Endothelial cell of umbilical vein (primary cell): Measurements from ENCODE around the gene LMLN. TPM values are rescaled to one million over a fixed set of nuclear protein-coding genes. Genes with fewer than 3 reads are reported as not detected.

ENCODE experiments used
- BruUV-seq: library from RNA; stranded (reverse); fragments of 400-500 nt; replicated peaks from 2 replicates; lab custom pipeline; 2021; lab: Mats Ljungman, UMichigan
- CTCF ChIA-PET: fragments of 300-600, 350-600 bp; sonication (Branson Sonifier 250); formaldehyde crosslinking; loops from one replicate; lab custom pipeline; 2021; ENCODE audit warnings: antibody characterized with exemption, inconsistent platforms; lab: Charles Lee
- POLR2A ChIA-PET: fragments of 300-600, 350-600 bp; sonication (Branson Sonifier 250); formaldehyde crosslinking; loops from one replicate; lab custom pipeline; 2021; ENCODE audit warnings: antibody characterized with exemption, inconsistent platforms; lab: Charles Lee
- DNase-seq: peaks from one replicate; pipeline ENCODE4 v3.0.0-alpha.2; 2011; ENCODE audit warnings: low read depth, low spot score
- FAIRE-seq: peaks from 2 replicates; lab custom pipeline; 2011; peaks lifted over from hg19 to GRCh38; lab: Jason Lieb, UNC
- H2AFZ ChIP-seq: 2 replicates; pipeline ENCODE4 v1.6.0; 2012; ENCODE audit warnings: low read depth, low read length, control low read depth, inconsistent platforms
- H3K27ac ChIP-seq: 2 replicates; pipeline ENCODE4 v1.5.1; 2011; ENCODE audit warnings: low read depth, mild to moderate bottlenecking, control low read depth, low read length, moderate library complexity; ENCODE audit not compliant: insufficient read depth
- H3K27me3 ChIP-seq, 2 experiments: 2 replicates each; pipeline versions ENCODE4 v1.6.0 to v1.6.1; 2011; ENCODE audit warnings: low read length in 2 of 2, mixed read lengths in 1 of 2; ENCODE audit not compliant: control insufficient read depth in 2 of 2, insufficient read depth in 2 of 2
- H3K36me3 ChIP-seq, 2 experiments: 2 replicates in 1 of 2; 3 replicates in 1 of 2; pipeline ENCODE4 v1.5.1; 2011; ENCODE audit warnings: low read length in 2 of 2, mild to moderate bottlenecking in 1 of 2, moderate library complexity in 1 of 2; ENCODE audit not compliant: control insufficient read depth in 2 of 2, insufficient read depth in 2 of 2; ENCODE audit errors: extremely low read depth in 1 of 2
- H3K4me1 ChIP-seq: 3 replicates; pipeline ENCODE4 v1.5.1; 2011; ENCODE audit warnings: mild to moderate bottlenecking, low read length; ENCODE audit not compliant: control insufficient read depth, insufficient read depth; ENCODE audit errors: extremely low read depth
- H3K4me2 ChIP-seq: 2 replicates; pipeline ENCODE4 v1.6.1; 2011; ENCODE audit warnings: low read length, control low read depth, mixed read lengths; ENCODE audit not compliant: insufficient read depth
- H3K4me3 ChIP-seq, 3 experiments: fragments of 200-600 bp in 1 of 3; sonication (generic), shearing (Covaris generic) in 1 of 3; replicated peaks in 1 of 3; 2 replicates each; pipeline ENCODE4 v1.5.1; 2011 to 2016; ENCODE audit warnings: control low read depth in 3 of 3, low read length in 3 of 3, mild to moderate bottlenecking in 2 of 3, inconsistent platforms in 1 of 3, low read depth in 1 of 3, moderate library complexity in 1 of 3; ENCODE audit not compliant: insufficient read depth in 1 of 3
- H3K79me2 ChIP-seq: 2 replicates; pipeline ENCODE4 v1.6.0; 2012; ENCODE audit warnings: low read length, inconsistent platforms; ENCODE audit not compliant: control insufficient read depth, insufficient read depth
- H3K9ac ChIP-seq: replicated peaks from 2 replicates; pipeline ENCODE3; 2011; ENCODE audit warnings: low read length, control low read depth; ENCODE audit not compliant: insufficient read depth; ENCODE audit errors: extremely low read depth
- H3K9me1 ChIP-seq: replicated peaks from 3 replicates; pipeline ENCODE4 v1.6.0; 2011; ENCODE audit warnings: mild to moderate bottlenecking, low read length; ENCODE audit not compliant: control insufficient read depth, insufficient read depth; ENCODE audit errors: extremely low read depth
- H3K9me3 ChIP-seq: replicated peaks from 2 replicates; pipeline ENCODE4 v1.5.1; 2012; ENCODE audit warnings: low read length, inconsistent platforms; ENCODE audit not compliant: control insufficient read depth, insufficient read depth
- H4K20me1 ChIP-seq: replicated peaks from 2 replicates; pipeline ENCODE3; 2011; ENCODE audit warnings: mild to moderate bottlenecking, low read length; ENCODE audit not compliant: control insufficient read depth, insufficient read depth; ENCODE audit errors: extremely low read depth
- EZH2 ChIP-seq: IDR thresholded peaks from 2 replicates; pipeline ENCODE4 v1.6.1; 2012; ENCODE audit warnings: borderline replicate concordance, low read depth, mild to moderate bottlenecking, moderate library complexity, low read length, inconsistent platforms; ENCODE audit not compliant: severe bottlenecking
- FOS ChIP-seq: IDR thresholded peaks from 2 replicates; pipeline ENCODE4 v1.6.1; 2011; ENCODE audit warnings: mild to moderate bottlenecking, low read length, moderate library complexity, borderline replicate concordance; ENCODE audit not compliant: insufficient read depth
- GATA2 ChIP-seq: IDR thresholded peaks from 2 replicates; pipeline ENCODE4 v1.7.0; 2011; ENCODE audit warnings: low read depth, mild to moderate bottlenecking, moderate library complexity, mixed read lengths, low read length; ENCODE audit not compliant: insufficient read length, insufficient read depth
- JUN ChIP-seq: IDR thresholded peaks from 2 replicates; pipeline ENCODE4 v1.6.1; 2011; ENCODE audit warnings: borderline replicate concordance, low read depth; ENCODE audit not compliant: insufficient read length, insufficient read depth
- MYC ChIP-seq: IDR thresholded peaks from one replicate; pipeline ENCODE4 v1.6.1; 2011; ENCODE audit warnings: mild to moderate bottlenecking, low read depth, low read length
- POLR2A ChIP-seq: IDR thresholded peaks from 2 replicates; pipeline ENCODE4 v1.6.1; 2012; ENCODE audit warnings: low read depth, mild to moderate bottlenecking, control low read depth, low read length
- POLR2AphosphoS5 ChIP-seq: IDR thresholded peaks from 2 replicates; pipeline ENCODE4 v1.6.1; 2012; ENCODE audit warnings: low read depth, mild to moderate bottlenecking, control low read depth, low read length, moderate library complexity; ENCODE audit not compliant: insufficient read depth
- dilution Hi-C: fragments of 300-500 bp; cut with MboI; formaldehyde crosslinking; loops from one replicate; pipeline ENCODE4 v1.15.0; 2019; ENCODE audit warnings: low sequenced_read_pairs; ENCODE audit not compliant: extremely low pct_ligation_motif_present
- intact Hi-C: fragments of 100-400 bp; cut with micrococcal nuclease; formaldehyde crosslinking; loops from one replicate; pipeline ENCODE4 v1.10.0; 2022
- polyA plus RNA-seq, 4 experiments: library from polyadenylated mRNA; depleted of rRNA in 3 of 4; stranded (reverse) in 3 of 4; unstranded in 1 of 4; fragments of >200 nt; gene quantifications; 2 replicates each; pipeline versions ENCODE4 v1.2.1 to v1.2.3, GENCODE V29; 2011 to 2012; ENCODE audit warnings: missing spikeins in 1 of 4
- total RNA-seq: library from RNA; stranded (reverse); gene quantifications from 2 replicates; pipeline ENCODE4 v1.2.3, GENCODE V29; 2021
- TF ChIP-seq, protein P1 (sequence below), 2 donors: IDR thresholded peaks; 1 replicate in 1 of 2; 2 replicates in 1 of 2; pipeline ENCODE4 v1.5.1; 2011; ENCODE audit warnings: low read length in 2 of 2, mild to moderate bottlenecking in 2 of 2, moderate library complexity in 2 of 2, control low read depth in 1 of 2, inconsistent platforms in 1 of 2, low read depth in 1 of 2; ENCODE audit not compliant: insufficient read depth in 1 of 2; ENCODE audit errors: extremely low read depth in 1 of 2
- TF ChIP-seq, protein P2 (sequence below): IDR thresholded peaks from 2 replicates; pipeline ENCODE4 v1.6.1; 2011; ENCODE audit not compliant: insufficient read depth, insufficient read length

The LMLN gene
- total and polyA plus RNA-seq, 2 donors (not counting 3 experiments of a cell fraction or from before 2014, with no cell fraction given), result 4.8 to 6.5 TPM

DNA sequence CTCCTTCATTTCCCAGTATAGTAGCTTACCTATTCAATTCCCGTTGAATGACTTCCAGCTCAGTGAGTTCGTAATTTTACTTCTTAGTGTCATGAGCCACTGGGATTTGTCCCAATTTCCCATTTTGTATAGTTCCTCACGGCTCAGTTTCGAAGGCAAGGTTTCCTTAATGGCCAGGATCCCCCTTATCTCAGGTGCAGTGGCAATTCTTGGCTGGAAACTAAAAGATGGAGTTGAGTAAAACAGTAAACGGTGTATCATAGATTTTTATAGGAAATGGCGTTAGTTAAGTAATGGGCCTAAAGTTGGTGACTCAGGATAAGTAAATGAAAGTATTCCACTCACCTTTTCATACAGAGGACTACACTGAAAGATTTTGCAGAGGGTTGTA is 522 bp upstream of the LMLN start:
- no peaks in the 10 kb centered on the region for H3K27me3 ChIP-seq
- H3K27ac ChIP-seq, result no peak overlapping the region
- BruUV-seq, result TSS peak; percentile 84
- peak overlapping the region; percentile 72 for H2AFZ ChIP-seq
- no peak for FAIRE-seq
- CTCF ChIA-PET, result no interaction called here
- POLR2A ChIA-PET, result no interaction called here
- H3K4me3 ChIP-seq, result peak overlapping the region in 2 of 3 experiments; percentile 47 to 68
- peaks cover 10 to 18% of the 10 kb centered on the region in 2 experiments for H3K36me3 ChIP-seq
- no peak for TF ChIP-seq GATA2
- TF ChIP-seq POLR2A, result no peak
- TF ChIP-seq JUN, result no peak
- no peak for TF ChIP-seq POLR2AphosphoS5
- no peak for TF ChIP-seq FOS
- TF ChIP-seq, protein P1, sequence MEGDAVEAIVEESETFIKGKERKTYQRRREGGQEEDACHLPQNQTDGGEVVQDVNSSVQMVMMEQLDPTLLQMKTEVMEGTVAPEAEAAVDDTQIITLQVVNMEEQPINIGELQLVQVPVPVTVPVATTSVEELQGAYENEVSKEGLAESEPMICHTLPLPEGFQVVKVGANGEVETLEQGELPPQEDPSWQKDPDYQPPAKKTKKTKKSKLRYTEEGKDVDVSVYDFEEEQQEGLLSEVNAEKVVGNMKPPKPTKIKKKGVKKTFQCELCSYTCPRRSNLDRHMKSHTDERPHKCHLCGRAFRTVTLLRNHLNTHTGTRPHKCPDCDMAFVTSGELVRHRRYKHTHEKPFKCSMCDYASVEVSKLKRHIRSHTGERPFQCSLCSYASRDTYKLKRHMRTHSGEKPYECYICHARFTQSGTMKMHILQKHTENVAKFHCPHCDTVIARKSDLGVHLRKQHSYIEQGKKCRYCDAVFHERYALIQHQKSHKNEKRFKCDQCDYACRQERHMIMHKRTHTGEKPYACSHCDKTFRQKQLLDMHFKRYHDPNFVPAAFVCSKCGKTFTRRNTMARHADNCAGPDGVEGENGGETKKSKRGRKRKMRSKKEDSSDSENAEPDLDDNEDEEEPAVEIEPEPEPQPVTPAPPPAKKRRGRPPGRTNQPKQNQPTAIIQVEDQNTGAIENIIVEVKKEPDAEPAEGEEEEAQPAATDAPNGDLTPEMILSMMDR (IDR thresholded peaks at IDR 0.05; ENCODE audit: extremely low read depth in 1 of 2, insufficient read depth in 1 of 2, low read depth in 1 of 2, low read length in 2 of 2), result no peak
- no peak for TF ChIP-seq MYC
- TF ChIP-seq EZH2, result no peak
- TF ChIP-seq, protein P2, sequence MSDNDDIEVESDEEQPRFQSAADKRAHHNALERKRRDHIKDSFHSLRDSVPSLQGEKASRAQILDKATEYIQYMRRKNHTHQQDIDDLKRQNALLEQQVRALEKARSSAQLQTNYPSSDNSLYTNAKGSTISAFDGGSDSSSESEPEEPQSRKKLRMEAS, result no peak
- peaks cover 15% of the 10 kb centered on the region for H3K4me1 ChIP-seq
- peaks cover 3% of the 10 kb centered on the region for H3K79me2 ChIP-seq
- DNase-seq, result no peak
- dilution Hi-C loops (no loop called here), intact Hi-C loops (no loop called here)
- peak overlapping the region; percentile 57 for H3K4me2 ChIP-seq
- no peaks in the 10 kb centered on the region for H3K9me3 ChIP-seq
- H3K9ac ChIP-seq, result peak overlapping the region; percentile 46
- peaks cover 2% of the 10 kb centered on the region for H4K20me1 ChIP-seq
- H3K9me1 ChIP-seq, result no peaks in the 10 kb centered on the region
